H1 (cell line): ENCODE results near the gene CSAD. TPM values are rescaled to one million over a fixed set of nuclear protein-coding genes. Genes with fewer than 3 reads are reported as not detected.

Source experiments
- CTCF ChIA-PET: fragments of 300-600 bp; sonication (Branson Sonifier 250); formaldehyde crosslinking; loops from one replicate; lab custom pipeline; 2021; ENCODE audit not compliant: partially characterized antibody; lab: Charles Lee
- POLR2A ChIA-PET: fragments of 300-600 bp; sonication (Branson Sonifier 250); formaldehyde crosslinking; loops from one replicate; lab custom pipeline; 2021; ENCODE audit warnings: inconsistent platforms; ENCODE audit not compliant: partially characterized antibody; lab: Charles Lee
- DNase-seq, 2 experiments: peaks; one replicate each; pipeline versions ENCODE4 v3.0.0 to v3.0.0-alpha.2; 2010 to 2022; ENCODE audit warnings: low spot score in 2 of 2, low read depth in 1 of 2, mixed read lengths in 1 of 2
- FAIRE-seq: peaks from 2 replicates; lab custom pipeline; 2011; peaks lifted over from hg19 to GRCh38; lab: Jason Lieb, UNC
- H2AFZ ChIP-seq: 2 replicates; pipeline ENCODE4 v1.8.1; 2012; ENCODE audit warnings: low read length, inconsistent platforms
- H2AK5ac ChIP-seq: 2 replicates; pipeline ENCODE4 v1.6.1; 2013; ENCODE audit warnings: low read depth, low read length
- H2BK120ac ChIP-seq: replicated peaks from 2 replicates; pipeline ENCODE3; 2013; ENCODE audit warnings: low read depth, low read length, inconsistent platforms
- H2BK12ac ChIP-seq: 2 replicates; pipeline ENCODE4 v1.6.1; 2013; ENCODE audit warnings: low read depth, low read length
- H2BK15ac ChIP-seq: 2 replicates; pipeline ENCODE4 v1.6.1; 2013; ENCODE audit warnings: low read length
- H2BK20ac ChIP-seq: 2 replicates; pipeline ENCODE4 v1.6.1; 2013; ENCODE audit warnings: low read length
- H2BK5ac ChIP-seq: 2 replicates; pipeline ENCODE4 v1.6.1; 2013; ENCODE audit warnings: low read depth, low read length
- H3K14ac ChIP-seq: 2 replicates; pipeline ENCODE4 v1.6.1; 2013; ENCODE audit warnings: inconsistent platforms; ENCODE audit not compliant: insufficient read length
- H3K18ac ChIP-seq: 2 replicates; pipeline ENCODE4 v1.6.1; 2013; ENCODE audit warnings: low read length; ENCODE audit errors: extremely low read depth
- H3K23ac ChIP-seq: 2 replicates; pipeline ENCODE4 v1.6.1; 2013; ENCODE audit warnings: inconsistent platforms; ENCODE audit not compliant: insufficient read length
- H3K23me2 ChIP-seq: 2 replicates; pipeline ENCODE4 v1.6.1; 2013; ENCODE audit warnings: low read depth, low read length
- H3K27ac ChIP-seq: 2 replicates; pipeline ENCODE4 v1.6.1; 2011; ENCODE audit warnings: low read depth, low read length, inconsistent platforms
- H3K27me3 ChIP-seq, 4 experiments: replicated peaks in 1 of 4; 1 replicate in 1 of 4; 2 replicates in 3 of 4; pipeline versions ENCODE4 v1.6.1 to v1.8.1; 2011 to 2013; ENCODE audit warnings: low read length in 3 of 4, mild to moderate bottlenecking in 3 of 4, inconsistent platforms in 2 of 4, mixed read lengths in 2 of 4, moderate library complexity in 1 of 4; ENCODE audit not compliant: control insufficient read depth in 3 of 4, insufficient read depth in 3 of 4; ENCODE audit errors: extremely low read depth in 1 of 4
- H3K36me3 ChIP-seq, 4 experiments: 2 replicates each; pipeline versions ENCODE4 v1.6.1 to v1.8.1; 2011 to 2013; ENCODE audit warnings: mild to moderate bottlenecking in 4 of 4, low read length in 3 of 4, moderate library complexity in 2 of 4, control low read depth in 1 of 4, inconsistent platforms in 1 of 4; ENCODE audit not compliant: insufficient read depth in 4 of 4, control insufficient read depth in 2 of 4
- H3K4ac ChIP-seq: replicated peaks from 2 replicates; pipeline ENCODE3; 2013; ENCODE audit warnings: low read length, low read depth, mixed read lengths, inconsistent platforms; ENCODE audit not compliant: insufficient read length
- H3K4me1 ChIP-seq, 4 experiments: replicated peaks in 1 of 4; 1 replicate in 1 of 4; 2 replicates in 3 of 4; pipeline versions ENCODE4 v1.6.1 to v1.8.1; 2011 to 2013; ENCODE audit warnings: low read length in 3 of 4, inconsistent platforms in 2 of 4, mixed read lengths in 1 of 4; ENCODE audit not compliant: insufficient read depth in 4 of 4, control insufficient read depth in 3 of 4
- H3K4me2 ChIP-seq, 2 experiments: 2 replicates each; pipeline versions ENCODE4 v1.6.1 to v1.8.1; 2011 to 2013; ENCODE audit warnings: low read depth in 2 of 2, low read length in 2 of 2, control low read depth in 1 of 2, inconsistent platforms in 1 of 2, mild to moderate bottlenecking in 1 of 2; ENCODE audit not compliant: insufficient read depth in 1 of 2
- H3K4me3 ChIP-seq, 4 experiments: fragments of 200-600, 300-600 bp in 1 of 4; sonication (generic), shearing (Covaris generic), sonication (Bioruptor Twin) in 1 of 4; 2 replicates each; pipeline versions ENCODE4 v1.5.1 to v1.8.1; 2011 to 2016; ENCODE audit warnings: low read length in 4 of 4, low read depth in 3 of 4, control low read depth in 2 of 4, inconsistent platforms in 2 of 4, mild to moderate bottlenecking in 2 of 4, mixed read lengths in 1 of 4, moderate library complexity in 1 of 4; ENCODE audit not compliant: insufficient read depth in 2 of 4; ENCODE audit errors: extremely low read depth in 1 of 4
- H3K56ac ChIP-seq: replicated peaks from 2 replicates; pipeline ENCODE3; 2013; ENCODE audit warnings: low read depth, mild to moderate bottlenecking, mixed read lengths, low read length, inconsistent platforms; ENCODE audit not compliant: insufficient read length
- H3K79me1 ChIP-seq: 2 replicates; pipeline ENCODE4 v1.6.1; 2013; ENCODE audit warnings: low read depth, low read length, control low read depth
- H3K79me2 ChIP-seq, 2 experiments: 2 replicates each; pipeline versions ENCODE4 v1.6.1 to v1.8.1; 2012 to 2013; ENCODE audit warnings: low read length in 2 of 2, mild to moderate bottlenecking in 2 of 2, inconsistent platforms in 1 of 2; ENCODE audit not compliant: insufficient read depth in 2 of 2, control insufficient read depth in 1 of 2
- H3K9ac ChIP-seq, 4 experiments: replicated peaks in 1 of 4; 1 replicate in 1 of 4; 2 replicates in 3 of 4; pipeline versions ENCODE4 v1.6.1 to v1.8.1; 2011 to 2013; ENCODE audit warnings: low read depth in 3 of 4, low read length in 3 of 4, control low read depth in 2 of 4, mild to moderate bottlenecking in 2 of 4, moderate library complexity in 2 of 4, inconsistent platforms in 1 of 4; ENCODE audit errors: extremely low read depth in 1 of 4
- H3K9me3 ChIP-seq, 2 experiments: 2 replicates each; pipeline versions ENCODE4 v1.6.1 to v1.8.1; 2012 to 2013; ENCODE audit warnings: mild to moderate bottlenecking in 2 of 2, moderate library complexity in 2 of 2, control low read depth in 1 of 2, inconsistent platforms in 1 of 2, low read depth in 1 of 2, low read length in 1 of 2, mixed read lengths in 1 of 2; ENCODE audit not compliant: insufficient read depth in 2 of 2
- H4K20me1 ChIP-seq, 2 experiments: replicated peaks in 1 of 2; 2 replicates each; pipeline versions ENCODE3 to v1.8.1; 2011 to 2013; ENCODE audit warnings: inconsistent platforms in 2 of 2, low read length in 2 of 2, mild to moderate bottlenecking in 1 of 2; ENCODE audit not compliant: insufficient read depth in 2 of 2, control insufficient read depth in 1 of 2
- H4K5ac ChIP-seq: 2 replicates; pipeline ENCODE4 v1.6.1; 2013; ENCODE audit warnings: low read length, low read depth, mixed read lengths, inconsistent platforms; ENCODE audit not compliant: insufficient read length
- H4K8ac ChIP-seq: 2 replicates; pipeline ENCODE4 v1.8.0; 2013; ENCODE audit warnings: mild to moderate bottlenecking, moderate library complexity, low read length, inconsistent platforms; ENCODE audit not compliant: insufficient read depth; ENCODE audit errors: extremely low read depth
- H4K91ac ChIP-seq: replicated peaks from 2 replicates; pipeline ENCODE3; 2013; ENCODE audit warnings: low read length, mixed read lengths, inconsistent platforms; ENCODE audit not compliant: insufficient read length
- CBX8 ChIP-seq: fragments of 300-800, 300-1000 bp; sonication (generic); IDR thresholded peaks from 2 replicates; pipeline ENCODE4 v1.7.1; 2016; ENCODE audit warnings: low read depth, low read length, borderline replicate concordance
- CTBP2 ChIP-seq: IDR thresholded peaks from 2 replicates; pipeline ENCODE4 v1.7.0; 2011; ENCODE audit warnings: borderline replicate concordance, mild to moderate bottlenecking, moderate library complexity, mixed read lengths, low read length; ENCODE audit not compliant: insufficient read depth, insufficient read length
- EP300 ChIP-seq, 2 experiments: IDR thresholded peaks; 1 replicate in 1 of 2; 2 replicates in 1 of 2; pipeline ENCODE4 v1.6.1; 2011 to 2012; ENCODE audit warnings: low read depth in 2 of 2, low read length in 2 of 2, mild to moderate bottlenecking in 2 of 2, borderline replicate concordance in 1 of 2, inconsistent platforms in 1 of 2, moderate library complexity in 1 of 2
- HDAC6 ChIP-seq: IDR thresholded peaks from one replicate; pipeline ENCODE4 v1.7.1; 2012; ENCODE audit warnings: low read depth, mild to moderate bottlenecking, inconsistent platforms, low read length, moderate library complexity
- JUN ChIP-seq: IDR thresholded peaks from 2 replicates; pipeline ENCODE4 v1.6.1; 2011; ENCODE audit warnings: low read depth, mild to moderate bottlenecking, improper control_type of control experiment, low read length
- NANOG ChIP-seq: IDR thresholded peaks from 2 replicates; pipeline ENCODE4 v1.6.1; 2011; ENCODE audit warnings: low read length, low read depth, mild to moderate bottlenecking, inconsistent platforms; ENCODE audit not compliant: insufficient read depth, poor library complexity, severe bottlenecking
- SIRT6 ChIP-seq: IDR thresholded peaks from one replicate; pipeline ENCODE4 v1.7.1; 2012; ENCODE audit warnings: low read length, inconsistent platforms
- SIX5 ChIP-seq: IDR thresholded peaks from 2 replicates; pipeline ENCODE4 v1.6.1; 2011; ENCODE audit warnings: mild to moderate bottlenecking, low read depth, low read length
- SRF ChIP-seq: IDR thresholded peaks from 2 replicates; pipeline ENCODE4 v1.6.1; 2011; ENCODE audit warnings: mild to moderate bottlenecking, low read depth, low read length, moderate library complexity
- TBP ChIP-seq: IDR thresholded peaks from 2 replicates; pipeline ENCODE4 v1.6.1; 2011; ENCODE audit warnings: low read depth, low read length, improper control_type of control experiment
- TCF12 ChIP-seq: IDR thresholded peaks from 2 replicates; pipeline ENCODE4 v1.6.1; 2011; ENCODE audit warnings: low read depth, mild to moderate bottlenecking, low read length
- WGBS, 2 experiments: shearing (Covaris generic) in 1 of 2; methylation state at CpG; one replicate each; pipeline versions ENCODE4 v1.1.6 to v1.1.7; 2013 to 2015; ENCODE audit warnings: low lambda C conversion rate in 2 of 2, mixed read lengths in 2 of 2, inconsistent platforms in 1 of 2, low coverage in 1 of 2, missing lambda C conversion rate in 1 of 2; ENCODE audit not compliant: insufficient replicate concordance in 2 of 2, insufficient coverage in 1 of 2, insufficient read length in 1 of 2; ENCODE audit errors: extremely low coverage in 1 of 2, missing lambda C conversion rate in 1 of 2; 5-methylcytosine and 5-hydroxymethylcytosine counted together
- polyA plus RNA-seq, 7 experiments: library from polyadenylated mRNA; depleted of rRNA in 3 of 7; stranded (reverse) in 5 of 7; unstranded in 2 of 7; fragments of >200 nt in 5 of 7; fragments of 200-250 nt in 2 of 7; gene quantifications; 1 replicate in 5 of 7; 2 replicates in 1 of 7; 4 replicates in 1 of 7; pipeline versions ENCODE4 v1.2.1 to v1.2.3, GENCODE V29; 2011 to 2013; ENCODE audit warnings: missing spikeins in 2 of 7, mixed read lengths in 2 of 7
- total RNA-seq: library from RNA; stranded (reverse); fragmentation: NEBNext Ultra II Directional; extraction: Animal tissue kit (Norgen Biotek cat#: 25700); gene quantifications from 2 replicates; pipeline ENCODE4 v1.2.1, GENCODE V29; 2021

The CSAD gene
- total and polyA plus RNA-seq, 2 of the 8 experiments (the other 6 are each of a cell fraction or from before 2014, with no cell fraction given), result 8.8 to 11.3 TPM

DNA sequence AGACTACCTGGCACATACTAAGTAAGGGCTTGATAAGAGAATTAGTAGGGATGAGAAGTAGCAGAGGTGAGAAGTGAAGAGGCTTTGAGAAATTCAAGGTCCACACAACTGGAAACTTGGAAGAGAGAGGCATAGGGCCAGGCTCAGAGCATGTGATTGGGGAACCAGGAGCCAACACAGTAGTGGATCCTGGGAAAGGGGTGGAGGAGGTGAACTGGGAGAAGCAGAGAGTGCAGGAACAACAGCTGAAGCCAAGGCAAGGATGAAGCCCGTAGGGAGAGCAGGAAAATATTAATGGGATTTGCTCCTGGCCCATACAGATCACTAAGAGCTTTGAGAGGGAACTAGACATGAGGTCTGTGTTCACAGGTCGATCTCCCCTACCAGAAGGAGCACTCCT lies 27.7 kb upstream of the CSAD start:
- H2BK20ac ChIP-seq, result no peak overlapping the region
- H4K8ac ChIP-seq, result no peak overlapping the region
- H2AFZ ChIP-seq, result no peak overlapping the region
- no peak overlapping the region for H2BK15ac ChIP-seq
- peaks cover 2 to 4% of the 10 kb centered on the region in 2 experiments for H4K20me1 ChIP-seq
- TF ChIP-seq TCF12, result no peak
- no peak for TF ChIP-seq SRF
- no peak for TF ChIP-seq NANOG
- TF ChIP-seq SIX5, result no peak
- TF ChIP-seq HDAC6, result no peak
- no peak for TF ChIP-seq EP300 (IDR thresholded peaks at IDR 0.05; ENCODE audit: borderline replicate concordance in 1 of 2, low read depth in 2 of 2, low read length in 2 of 2)
- TF ChIP-seq CTBP2, result no peak
- TF ChIP-seq SIRT6, result no peak
- TF ChIP-seq TBP, result no peak
- TF ChIP-seq CBX8, result no peak
- no peak for TF ChIP-seq JUN
- no peak overlapping the region for H4K91ac ChIP-seq
- no peaks in the 10 kb centered on the region for H3K9me3 ChIP-seq
- H2BK5ac ChIP-seq, result no peak overlapping the region
- H3K79me2 ChIP-seq, result no peaks in the 10 kb centered on the region
- H3K18ac ChIP-seq, result no peak overlapping the region
- no peaks in the 10 kb centered on the region for H3K79me1 ChIP-seq
- H2BK120ac ChIP-seq, result no peak overlapping the region
- ChIA-PET POLR2A (interaction anchor here (0.6 to 2.3 kb wide), 11 partner anchors 9 to 89 kb away, joined by 3 to 9 read pairs (median 4); partner anchors contain the start of genes CSAD, ESPL1 and ZNF740), CTCF (interaction anchor here (0.6 to 22.3 kb wide), 9 partner anchors 9 to 147 kb away, joined by 3 to 654 read pairs (median 10); partner anchors contain the start of genes ESPL1, MYG1, PFDN5 and RARG)
- no peak overlapping the region for H3K27ac ChIP-seq
- H2AK5ac ChIP-seq, result no peak overlapping the region
- H3K4me3 ChIP-seq, result no peak overlapping the region
- no peak overlapping the region for H3K9ac ChIP-seq
- peaks cover 0 to 2% (median 0%) of the 10 kb centered on the region in 4 experiments; a peak in 2 of 7 replicates for H3K4me1 ChIP-seq
- no peak for FAIRE-seq
- no peak overlapping the region for H3K4me2 ChIP-seq
- no peak overlapping the region for H3K23ac ChIP-seq
- H3K23me2 ChIP-seq, result peaks cover 5% of the 10 kb centered on the region; the same call in 1 of the 2 replicates
- no peak overlapping the region for H2BK12ac ChIP-seq
- no peak overlapping the region for H4K5ac ChIP-seq
- peaks cover 16 to 26% (median 23%) of the 10 kb centered on the region in 4 experiments for H3K36me3 ChIP-seq
- H3K27me3 ChIP-seq, result no peaks in the 10 kb centered on the region; a peak in 1 of 7 replicates
- WGBS, 2 experiments, result 82% methylated on average over 2 of the region's 2 CpGs; no CpG with 5 or more reads in 1 of the 2 experiments
- no peak for DNase-seq
- H3K56ac ChIP-seq, result no peak overlapping the region
- no peak overlapping the region for H3K14ac ChIP-seq
- H3K4ac ChIP-seq, result no peak overlapping the region
